ENCODE data around the gene ASZ1. TPM values are rescaled to one million over a fixed set of nuclear protein-coding genes. Genes with fewer than 3 reads are reported as not detected.

Gene ASZ1
- total RNA-seq, 3 donors from 2014 or later (not counting 1 experiment from before 2014, with no cell fraction given): not detected

Other genes with a start within 250 kb of the ASZ1 start
- gene WNT2, start 104.4 kb downstream of the ASZ1 start, total RNA-seq: not detected
- gene CFTR, start 52.5 kb upstream of the ASZ1 start, total RNA-seq: not detected